GM19035 (cell line): ENCODE measurements around the gene MYH10.

ENCODE experiments used
- ATAC-seq: cut with Tn5 transposase; IDR thresholded peaks from one replicate; pipeline ENCODE4 v1.9.1; 2021; ENCODE audit not compliant: unreplicated experiment

The MYH10 gene

GRCh38 chr17:8649157-8650118, 18.9 kb upstream of the MYH10 start:
- ATAC-seq = no peak

GRCh38 chr17:8647956-8648355, 17.4 kb upstream of the MYH10 start:
- no peak for ATAC-seq

- ATAC-seq = no peak
Observed at GRCh38 chr17:8647202-8647601, 16.7 kb upstream of the MYH10 start.

GRCh38 chr17:8644507-8644902, 14.0 kb upstream of the MYH10 start:
- ATAC-seq = no peak

DNA sequence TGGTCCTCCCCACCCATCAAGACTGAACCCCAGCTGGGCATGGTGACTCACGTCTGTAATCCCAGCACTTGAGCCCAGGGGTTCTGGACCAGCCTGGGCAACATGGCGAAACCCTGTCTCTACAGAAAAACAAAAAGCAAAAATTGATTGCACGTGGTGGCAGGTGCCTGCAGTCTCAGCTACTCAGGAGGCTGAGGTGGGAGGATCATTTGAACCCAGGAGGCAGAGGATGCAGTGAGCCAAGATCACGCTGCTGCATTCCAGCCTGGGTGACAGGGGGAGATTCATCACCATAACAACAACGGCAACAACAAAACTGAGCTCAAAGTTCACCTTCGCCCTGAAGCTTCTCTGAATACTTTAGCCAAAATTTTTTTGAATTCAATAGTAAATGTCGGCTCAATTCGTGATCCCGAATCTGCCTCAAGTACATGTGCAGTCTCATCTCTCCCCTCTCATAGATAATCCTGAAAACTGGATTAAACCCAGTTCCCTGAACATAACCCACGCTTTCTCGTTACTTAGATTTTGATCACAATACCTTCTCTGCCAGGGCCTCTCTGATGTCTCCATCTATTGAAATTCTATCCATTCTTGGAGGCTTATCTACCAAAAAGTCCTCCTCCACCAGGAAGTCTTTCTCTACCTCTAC, 13.5 kb upstream of the MYH10 start:
- ATAC-seq = no peak

DNA sequence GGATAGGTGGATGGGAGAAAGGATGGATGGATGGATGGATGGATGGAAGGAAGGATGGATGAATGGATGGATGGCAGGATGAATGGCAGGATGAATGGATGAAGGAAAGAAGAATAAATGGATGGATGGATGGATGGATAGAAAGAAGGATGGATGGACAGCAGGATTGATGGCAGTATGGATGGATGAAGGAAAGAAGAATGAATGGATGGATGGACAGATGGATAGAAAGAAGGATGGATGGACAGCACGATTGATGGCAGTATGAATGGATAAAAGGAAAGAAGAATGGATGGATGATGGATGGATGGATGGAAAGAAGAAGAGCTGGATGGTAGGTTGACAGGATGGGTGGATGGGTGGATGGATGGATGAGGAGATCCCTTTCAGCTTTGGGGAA, 9.2 kb upstream of the MYH10 start:
- ATAC-seq = no peak

DNA sequence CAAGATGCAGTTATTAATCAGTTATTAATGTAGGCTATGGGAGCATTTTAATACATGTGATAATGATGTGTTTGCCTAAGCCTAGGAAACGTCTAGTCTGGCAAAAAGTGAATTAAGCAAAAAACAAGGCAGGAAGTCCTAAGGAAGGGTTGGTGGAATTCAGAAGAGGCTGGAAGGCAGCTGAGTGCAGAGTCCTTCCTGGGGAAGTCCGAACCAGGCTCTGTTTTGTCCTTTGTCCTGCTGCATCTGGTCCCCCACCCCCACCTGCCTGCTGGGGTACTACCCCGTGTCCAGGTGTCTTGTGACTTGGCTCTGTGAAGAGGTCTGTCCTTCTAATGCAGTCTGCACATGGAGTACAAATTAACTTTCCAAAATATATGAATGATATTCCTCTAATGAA, 1.5 kb upstream of the MYH10 start:
- no peak for ATAC-seq

DNA sequence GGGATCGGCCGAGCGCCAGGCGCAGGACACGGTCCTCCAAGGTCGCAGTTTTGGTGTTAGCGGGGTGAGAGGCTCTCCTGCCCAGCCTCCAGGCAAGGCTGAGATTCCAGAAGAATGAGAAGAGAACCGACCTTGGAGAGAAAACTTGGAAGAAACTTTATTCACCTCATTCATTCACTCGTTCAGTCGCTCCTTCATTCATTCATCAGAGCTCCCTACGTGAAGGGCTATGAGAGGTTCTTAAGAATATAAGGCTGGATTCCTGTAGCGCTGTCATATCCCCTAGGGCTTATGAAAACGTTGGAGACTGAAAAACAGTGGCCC, 991 bp upstream of the MYH10 start:
- no peak for ATAC-seq

GRCh38 chr17:8630802-8631553, 453 bp upstream of the MYH10 start:
- peak; percentile 95 for ATAC-seq

DNA sequence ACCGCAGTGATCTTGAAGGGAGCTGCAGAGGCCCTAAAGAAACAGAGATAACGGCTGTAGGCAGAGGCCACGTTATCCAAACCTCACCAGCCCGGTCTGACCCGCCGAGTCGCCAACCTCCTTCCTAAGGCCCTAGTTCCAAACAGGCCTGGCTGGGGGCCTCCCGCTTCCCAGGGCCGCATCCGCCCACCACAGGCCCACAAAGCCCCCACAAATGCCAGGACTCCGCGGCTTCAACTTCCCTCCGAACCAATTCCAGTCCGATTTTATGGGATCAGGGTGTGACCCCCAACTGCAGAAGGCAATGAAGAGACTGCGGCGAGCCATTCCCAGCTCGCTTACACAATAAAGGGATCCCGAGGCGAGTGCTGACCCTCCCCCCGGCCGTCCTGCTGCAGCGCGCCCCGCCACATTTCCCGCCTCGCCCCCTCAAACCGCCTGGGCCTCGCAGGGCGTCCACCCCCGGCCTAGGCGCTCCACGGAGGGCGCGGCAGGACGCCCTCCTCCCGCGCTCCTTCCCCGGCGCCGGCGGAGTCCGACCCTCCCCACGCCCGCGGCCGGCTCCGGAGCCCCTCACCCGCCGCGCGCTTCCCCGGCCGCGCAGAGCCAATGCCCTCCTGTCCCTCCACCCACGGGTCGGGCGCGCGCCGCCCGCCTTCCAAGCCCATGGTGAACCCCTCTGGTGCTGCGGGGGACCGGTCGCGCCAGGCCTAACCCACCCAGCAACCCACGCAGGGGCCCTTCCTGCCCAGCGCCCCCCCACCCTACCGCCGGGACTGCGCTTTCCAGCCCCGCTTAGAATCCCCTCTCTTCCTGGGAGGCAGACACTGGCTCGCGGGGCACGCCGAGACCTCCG, 926 bp downstream of the MYH10 start:
- no peak for ATAC-seq

- ATAC-seq = no peak
Observed at GRCh38 chr17:8628609-8629169, 1.8 kb downstream of the MYH10 start.

DNA sequence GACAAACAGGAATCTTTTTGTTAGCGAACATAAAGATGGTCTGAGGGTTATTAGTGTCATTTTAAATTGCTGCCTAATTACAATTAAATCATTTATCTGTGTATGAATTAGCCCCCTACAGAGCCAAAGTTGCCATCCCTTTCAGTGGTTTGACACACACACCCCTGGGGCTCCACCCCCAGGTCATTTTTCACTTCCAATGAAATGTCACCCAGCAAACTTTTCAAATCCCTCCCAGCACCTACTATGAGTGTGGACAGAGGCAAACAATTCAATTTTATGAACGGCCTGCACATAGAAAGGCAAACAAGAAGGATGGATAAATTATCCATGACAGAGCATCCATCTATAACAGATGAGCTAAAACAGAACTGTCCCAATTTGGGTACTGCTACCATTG, 2.4 kb downstream of the MYH10 start:
- no peak for ATAC-seq

GRCh38 chr17:8623591-8623990, 6.9 kb downstream of the MYH10 start:
- no peak for ATAC-seq

DNA sequence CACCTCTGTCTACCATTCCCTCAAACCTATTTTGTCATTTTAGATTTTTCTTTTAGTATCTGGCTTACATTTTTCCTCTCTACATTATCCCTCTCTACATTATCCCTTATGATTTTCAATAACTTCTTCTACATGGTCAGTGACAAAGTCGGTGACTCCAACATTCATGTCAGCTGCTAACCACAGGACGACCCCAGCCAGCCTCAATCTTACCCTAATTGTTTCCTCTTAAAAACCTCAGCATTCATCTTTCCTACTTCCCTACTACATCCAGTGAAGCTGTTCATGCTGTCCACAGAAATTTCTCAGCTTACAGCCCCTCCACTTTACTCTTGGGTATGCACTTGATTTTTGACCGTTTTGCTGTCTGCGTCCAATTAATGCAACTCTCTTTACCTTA, 8.3 kb downstream of the MYH10 start:
- no peak for ATAC-seq

GRCh38 chr17:8621585-8621984, 8.9 kb downstream of the MYH10 start:
- no peak for ATAC-seq

DNA sequence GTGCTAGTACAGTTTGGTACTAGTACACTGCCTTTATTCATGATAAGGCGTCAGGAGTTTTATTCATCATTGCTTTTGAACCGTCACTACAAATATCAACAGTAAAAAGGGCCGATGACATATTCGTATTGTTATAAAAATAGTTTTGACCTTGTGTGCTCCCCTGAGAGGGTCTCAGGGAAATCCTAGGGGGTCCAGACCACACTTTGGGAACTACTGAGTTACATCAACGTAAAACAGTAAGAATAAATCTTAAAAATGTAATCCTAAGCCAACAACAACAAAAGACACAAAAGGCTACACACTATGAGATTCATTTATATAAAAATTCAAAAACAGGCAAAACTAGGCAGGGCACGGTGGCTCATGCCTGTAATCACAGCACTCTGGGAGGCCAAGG, 11.2 kb downstream of the MYH10 start:
- ATAC-seq = no peak

DNA sequence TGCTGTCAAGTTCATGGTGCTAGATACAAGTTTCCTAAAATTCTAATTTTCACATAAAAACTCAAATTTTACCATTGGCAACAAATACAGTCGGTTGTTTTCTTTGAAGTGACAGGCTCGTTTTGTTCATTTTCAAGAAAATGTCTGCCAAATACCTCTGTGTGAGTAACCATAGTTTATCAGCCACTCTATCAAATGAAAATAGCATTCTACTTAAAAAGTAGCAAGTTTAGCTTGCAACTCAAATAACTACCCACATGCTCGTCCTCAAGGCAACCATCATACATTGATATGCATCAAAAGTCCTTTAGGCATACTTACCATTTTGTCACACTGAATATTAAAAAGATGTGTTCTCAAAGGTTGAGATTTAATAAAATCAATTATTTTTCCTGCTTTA, 11.7 kb downstream of the MYH10 start:
- no peak for ATAC-seq

GRCh38 chr17:8614988-8615387, 15.5 kb downstream of the MYH10 start:
- no peak for ATAC-seq

DNA sequence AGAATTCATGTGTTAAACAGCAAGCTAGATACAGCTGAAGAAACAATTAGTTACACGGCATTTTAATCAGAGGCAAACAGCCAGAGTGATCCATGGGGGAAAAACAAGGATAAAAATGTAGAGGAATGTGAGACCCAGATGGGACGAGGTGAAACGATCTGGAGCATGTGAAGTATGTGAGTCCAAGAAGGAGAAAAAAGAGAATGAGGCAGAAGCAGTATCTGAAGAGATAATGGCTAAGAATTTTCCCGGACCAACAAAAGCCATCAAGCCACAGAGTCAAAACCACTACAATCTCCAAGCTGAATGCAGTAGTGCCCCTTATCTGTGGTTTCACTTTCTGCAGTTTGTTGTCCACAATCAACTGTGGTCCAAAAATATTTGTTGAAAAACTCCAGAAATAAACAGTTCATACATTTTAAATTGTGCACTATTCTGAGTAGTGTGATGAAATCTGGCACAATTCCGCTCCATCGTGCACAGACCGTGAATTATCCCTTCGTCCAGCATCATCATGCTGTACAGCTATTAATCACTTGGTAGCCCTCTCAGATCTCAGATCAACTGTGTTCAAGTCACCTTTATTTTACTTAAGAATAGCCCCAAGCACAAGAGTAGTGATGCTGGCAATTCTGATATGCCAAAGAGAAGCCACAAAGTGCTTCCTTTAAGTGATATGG, 18.8 kb downstream of the MYH10 start:
- no peak for ATAC-seq

DNA sequence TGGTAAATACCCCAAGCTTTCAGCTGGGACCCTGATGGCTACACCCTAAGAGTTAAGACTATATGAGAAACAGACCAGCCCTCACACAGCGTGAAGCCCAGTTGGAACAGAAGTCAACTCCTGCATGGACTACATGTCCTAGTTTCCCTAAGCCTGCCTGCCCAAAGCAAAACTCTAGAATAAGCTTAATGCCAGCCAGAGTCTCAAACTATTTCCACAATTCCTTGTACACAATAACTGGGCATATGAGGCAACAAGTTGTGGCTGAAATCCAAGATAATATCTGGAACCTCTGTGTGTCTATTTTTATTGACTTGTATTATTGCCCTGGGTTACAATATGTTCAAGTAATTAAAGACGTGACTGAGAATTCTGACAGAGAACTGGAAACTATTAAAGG, 19.4 kb downstream of the MYH10 start:
- ATAC-seq = no peak
